Measurements from ENCODE around the gene PCDHAC1. TPM values are rescaled to one million over a fixed set of nuclear protein-coding genes. Genes with fewer than 3 reads are reported as not detected.
A peak's percentile ranks its signal among the peaks of the same experiment; 100 is the strongest.

The PCDHAC1 gene
- polyA plus RNA-seq, 1 of the 3 experiments (the other 2 are of a cell fraction): 0.08 TPM

- TF ChIP-seq, protein P1, sequence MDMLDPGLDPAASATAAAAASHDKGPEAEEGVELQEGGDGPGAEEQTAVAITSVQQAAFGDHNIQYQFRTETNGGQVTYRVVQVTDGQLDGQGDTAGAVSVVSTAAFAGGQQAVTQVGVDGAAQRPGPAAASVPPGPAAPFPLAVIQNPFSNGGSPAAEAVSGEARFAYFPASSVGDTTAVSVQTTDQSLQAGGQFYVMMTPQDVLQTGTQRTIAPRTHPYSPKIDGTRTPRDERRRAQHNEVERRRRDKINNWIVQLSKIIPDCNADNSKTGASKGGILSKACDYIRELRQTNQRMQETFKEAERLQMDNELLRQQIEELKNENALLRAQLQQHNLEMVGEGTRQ (IDR thresholded peaks at IDR 0.05; ENCODE audit: borderline replicate concordance, low read depth, low read length): no peak
- TF ChIP-seq EP300 (IDR thresholded peaks at IDR 0.05; ENCODE audit: borderline replicate concordance in 1 of 2, low read depth in 1 of 2, low read length in 1 of 2) (no peak), SMC3 (IDR thresholded peaks at IDR 0.05; ENCODE audit: low read depth, low read length) (peak; percentile 72), ZBTB33 (IDR thresholded peaks at IDR 0.05; ENCODE audit: borderline replicate concordance, low read depth) (no peak), MEF2A (IDR thresholded peaks at IDR 0.05; ENCODE audit: borderline replicate concordance, low read depth) (no peak), YY1 (IDR thresholded peaks at IDR 0.05; ENCODE audit: low read depth) (no peak), GATA2 (CRISPR knock-in tag; IDR thresholded peaks at IDR 0.05) (peak; percentile 56), MXI1 (IDR thresholded peaks at IDR 0.05; ENCODE audit: low read depth, low read length) (no peak)
Measured at GRCh38 chr5:140926443-140927227, 536 bp downstream of the PCDHAC1 start (continued).

DNA sequence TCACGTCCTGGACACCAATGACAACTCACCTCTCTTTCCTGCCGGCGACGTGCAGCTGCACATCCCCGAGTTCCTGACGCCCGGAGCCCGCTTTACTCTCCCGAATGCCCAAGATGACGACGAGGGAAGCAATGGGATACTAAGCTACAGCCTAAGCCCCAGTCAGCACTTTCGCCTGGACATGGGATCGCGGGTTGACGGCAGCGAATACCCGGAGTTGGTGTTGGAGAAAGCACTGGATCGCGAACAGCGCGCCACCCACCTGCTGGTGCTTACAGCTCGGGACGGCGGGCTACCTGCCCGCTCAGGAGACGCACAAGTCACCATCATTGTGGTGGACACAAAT is 1.1 kb downstream of the PCDHAC1 start:
- Histone ChIP-seq H3K9ac (no peak overlapping the region), H3K27ac (ENCODE audit: low read depth in 2 of 2, low read length in 1 of 2) (no peak overlapping the region), H3K36me3 (replicated peaks in 1 of 2; ENCODE audit: control insufficient read depth in 1 of 2, insufficient read depth in 2 of 2, low read length in 1 of 2) (no peaks in the 10 kb centered on the region), H3F3A (replicated peaks; ENCODE audit: insufficient read depth) (no peaks in the 10 kb centered on the region), H3K4me2 (peak overlapping the region; percentile 81), H3K79me2 (ENCODE audit: insufficient read depth) (no peaks in the 10 kb centered on the region), H3K4me1 (ENCODE audit: control insufficient read depth in 1 of 2, insufficient read depth in 2 of 2, low read depth in 1 of 2, low read length in 1 of 2) (peaks cover 0 to 7% of the 10 kb centered on the region in 2 experiments; a peak in 2 of 4 replicates), H3K9me3 (no peaks in the 10 kb centered on the region), H2AFZ (ENCODE audit: low read depth) (no peak overlapping the region), H3K4me3 (ENCODE audit: low read depth in 2 of 2, low read length in 1 of 2) (peak overlapping the region; percentile 54 to 62), H4K20me1 (ENCODE audit: insufficient read depth) (no peaks in the 10 kb centered on the region), H3K9me2 (no peaks in the 10 kb centered on the region), H3K27me3 (ENCODE audit: insufficient read depth) (no peaks in the 10 kb centered on the region)
- WGBS (ENCODE audit: low lambda C conversion rate): 88% methylated on average over 23 of the region's 26 CpGs
- TF ChIP-seq JUND (IDR thresholded peaks at IDR 0.05) (no peak), CTCF (IDR thresholded peaks at IDR 0.05) (no peak), ZBTB33 (IDR thresholded peaks at IDR 0.05; ENCODE audit: borderline replicate concordance, low read depth) (no peak), RAD21 (IDR thresholded peaks at IDR 0.05; ENCODE audit: low read length) (no peak)
- DNase-seq: no peak
- CTCF ChIA-PET: interaction anchor here (0.9 to 5.0 kb wide), 25 partner anchors 9 to 120 kb away, joined by 3 to 194 read pairs (median 10); partner anchors contain the start of genes PCDHA12, PCDHA4, PCDHA8 and PCDHAC2
- POLR2A ChIA-PET: interaction anchor here (2.0 to 2.8 kb wide), 3 partner anchors 39 to 113 kb away, joined by 14 to 54 read pairs (median 19); partner anchors contain the start of gene PCDHAC2
